HG03457 (cell line): Measurements from ENCODE around the gene TCERG1L.

ENCODE experiments used
- ATAC-seq: cut with Tn5 transposase; IDR thresholded peaks from one replicate; pipeline ENCODE4 v1.9.1; 2021; ENCODE audit warnings: moderate number of reproducible peaks; ENCODE audit not compliant: unreplicated experiment

The TCERG1L gene

DNA sequence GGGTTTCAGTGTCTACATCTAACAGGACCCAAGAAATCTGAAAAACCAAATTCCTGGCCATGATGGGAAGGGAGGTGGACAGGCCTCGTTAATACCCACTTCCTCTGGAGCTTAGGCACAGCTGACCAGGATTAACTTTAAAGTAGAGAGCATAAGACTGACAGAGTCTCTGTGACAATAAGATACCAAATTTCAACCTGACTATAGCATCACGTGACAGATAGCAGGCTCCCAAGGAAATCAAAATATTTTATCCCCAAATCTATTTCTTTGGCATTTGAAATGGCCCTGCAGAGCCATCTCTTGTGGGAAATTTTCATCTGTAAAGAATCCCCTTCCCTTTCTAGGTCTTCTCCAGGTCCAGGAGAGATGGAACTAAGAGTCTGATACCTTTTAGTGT is 258.3 kb downstream of the TCERG1L start:
- no peak for ATAC-seq

DNA sequence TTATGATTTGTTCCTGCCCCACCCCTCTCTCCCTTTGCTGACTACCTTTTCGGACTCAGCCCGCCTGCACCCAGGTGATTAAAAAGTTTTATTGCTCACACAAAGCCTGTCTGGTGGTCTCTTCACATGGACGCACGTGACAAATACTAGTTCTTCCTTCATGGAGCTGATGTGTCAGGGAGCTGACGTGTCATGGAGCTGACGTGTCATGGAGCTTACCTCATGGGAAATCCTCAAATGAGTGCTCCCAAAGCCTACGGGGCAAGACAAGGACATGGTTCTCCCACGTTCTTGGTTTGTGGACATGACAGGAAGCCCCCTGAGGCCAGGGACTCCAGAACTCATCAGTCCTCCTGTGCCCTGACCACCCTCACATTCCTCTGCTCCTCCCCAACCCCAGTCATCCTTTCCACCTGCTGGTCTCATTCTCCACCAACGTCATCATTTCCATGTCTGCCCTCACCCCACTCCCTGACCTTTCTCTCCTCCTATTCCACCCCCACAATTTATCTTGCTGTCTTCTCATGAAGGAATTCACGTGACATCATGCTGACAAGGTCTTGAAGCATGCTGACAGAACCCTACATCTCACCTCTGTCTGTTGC is 261.3 kb downstream of the TCERG1L start:
- ATAC-seq, result no peak

DNA sequence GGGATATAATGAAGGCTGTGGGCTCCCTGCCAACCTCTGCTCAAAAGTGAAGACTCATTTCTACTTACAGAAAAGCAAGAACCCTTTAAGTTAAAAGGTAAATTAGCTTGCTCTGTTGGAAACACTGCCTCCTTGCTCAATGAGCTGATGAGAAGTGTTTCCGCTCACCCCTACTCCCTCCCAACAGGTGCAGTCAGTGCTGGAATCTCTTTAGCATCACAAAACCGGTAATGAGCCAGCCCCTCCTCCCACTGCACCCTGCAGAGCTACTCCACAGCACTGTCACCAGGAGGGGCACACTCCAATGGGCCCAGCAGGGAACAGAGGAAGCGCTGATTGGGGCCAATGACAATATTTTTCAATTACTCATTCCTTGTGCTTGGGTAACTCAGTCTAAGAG is 262.5 kb downstream of the TCERG1L start:
- no peak for ATAC-seq

DNA sequence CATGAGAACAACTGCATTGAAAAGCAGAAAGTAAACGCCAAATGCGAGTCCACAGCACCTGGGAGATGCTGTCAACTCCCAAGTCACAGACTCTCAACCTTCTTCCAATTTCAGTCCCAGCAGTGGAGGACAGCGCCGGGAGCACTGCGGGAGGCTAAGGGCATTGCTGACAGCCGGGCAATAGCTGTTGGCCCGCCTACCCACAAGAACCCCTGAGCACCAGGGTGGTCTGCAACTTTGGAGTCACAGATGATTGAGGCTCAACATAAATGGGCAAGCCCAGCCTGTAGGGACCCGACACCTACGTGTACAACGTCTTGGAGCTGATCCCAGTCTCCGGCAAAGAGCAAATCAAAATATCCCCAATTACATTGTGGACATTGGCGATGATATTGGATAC is 262.9 kb downstream of the TCERG1L start:
- no peak for ATAC-seq

DNA sequence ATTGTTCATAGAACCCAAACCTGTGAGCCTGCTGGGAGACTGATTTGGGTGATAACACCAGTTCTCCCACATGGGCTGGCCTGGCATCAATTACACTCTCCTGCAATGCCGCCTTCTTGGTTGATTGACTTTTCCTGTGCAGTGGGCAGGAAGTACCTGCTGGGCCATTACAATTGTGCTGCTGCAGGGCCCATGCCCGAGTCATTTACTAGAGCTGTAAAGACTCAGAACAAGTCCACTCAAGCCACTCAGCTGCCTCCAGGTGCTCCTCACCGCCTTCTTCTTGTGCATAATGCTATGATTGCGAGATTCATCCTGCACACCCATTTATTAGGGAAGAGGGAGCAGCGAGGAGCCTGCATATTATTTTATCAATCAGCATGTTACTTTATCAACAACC is 264.0 kb downstream of the TCERG1L start:
- ATAC-seq, result no peak

DNA sequence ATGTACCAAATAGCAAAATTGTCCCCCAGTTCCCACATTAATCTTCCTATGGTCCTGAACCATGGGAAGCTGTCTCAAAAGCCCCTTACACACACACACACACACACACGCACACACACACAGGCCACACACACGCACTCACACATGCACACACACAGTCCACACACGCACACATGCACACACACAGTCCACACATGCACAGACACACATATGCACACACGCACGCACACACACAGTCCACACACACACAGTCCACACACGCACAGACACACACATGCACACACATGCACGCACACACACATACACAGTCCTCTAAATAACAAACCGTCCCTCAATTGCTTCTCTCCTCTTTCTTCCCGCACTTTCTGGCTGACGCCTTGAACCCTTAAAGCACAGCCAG is 265.3 kb downstream of the TCERG1L start:
- ATAC-seq, result no peak

DNA sequence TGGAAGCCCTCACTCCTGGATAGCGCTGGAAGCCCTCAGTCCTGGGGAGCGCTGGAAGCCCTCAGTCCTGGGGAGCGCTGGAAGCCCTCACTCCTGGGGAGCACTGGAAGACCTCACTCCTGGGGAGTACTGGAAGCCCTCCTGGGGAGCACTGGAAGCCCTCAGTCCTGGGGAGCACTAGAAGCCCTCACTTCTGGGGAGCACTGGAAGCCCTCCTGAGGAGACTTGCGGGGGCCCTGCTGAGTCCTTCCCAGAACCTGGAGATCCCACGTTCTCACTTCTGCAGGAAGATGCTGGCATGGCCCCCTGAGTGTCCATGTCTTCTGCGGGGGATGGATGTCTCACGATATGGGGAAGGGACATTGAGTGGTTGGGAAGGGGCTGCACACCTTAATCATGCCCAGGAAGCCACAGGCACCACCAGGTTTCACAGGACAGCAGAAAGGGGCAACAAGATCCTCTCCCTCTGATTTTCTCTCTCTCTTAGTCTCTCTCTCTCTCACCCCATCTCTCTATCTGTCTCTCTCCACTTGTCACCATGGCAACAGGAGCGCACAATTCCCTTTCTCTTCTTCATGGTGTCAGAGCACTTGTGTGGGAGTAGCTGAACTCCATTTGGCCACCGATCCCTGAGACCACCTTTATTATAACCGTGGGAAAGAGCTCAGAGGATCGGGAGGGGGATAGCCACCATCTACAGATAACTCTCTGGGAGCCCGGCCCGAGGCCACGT is 267.0 kb downstream of the TCERG1L start:
- ATAC-seq, result no peak

DNA sequence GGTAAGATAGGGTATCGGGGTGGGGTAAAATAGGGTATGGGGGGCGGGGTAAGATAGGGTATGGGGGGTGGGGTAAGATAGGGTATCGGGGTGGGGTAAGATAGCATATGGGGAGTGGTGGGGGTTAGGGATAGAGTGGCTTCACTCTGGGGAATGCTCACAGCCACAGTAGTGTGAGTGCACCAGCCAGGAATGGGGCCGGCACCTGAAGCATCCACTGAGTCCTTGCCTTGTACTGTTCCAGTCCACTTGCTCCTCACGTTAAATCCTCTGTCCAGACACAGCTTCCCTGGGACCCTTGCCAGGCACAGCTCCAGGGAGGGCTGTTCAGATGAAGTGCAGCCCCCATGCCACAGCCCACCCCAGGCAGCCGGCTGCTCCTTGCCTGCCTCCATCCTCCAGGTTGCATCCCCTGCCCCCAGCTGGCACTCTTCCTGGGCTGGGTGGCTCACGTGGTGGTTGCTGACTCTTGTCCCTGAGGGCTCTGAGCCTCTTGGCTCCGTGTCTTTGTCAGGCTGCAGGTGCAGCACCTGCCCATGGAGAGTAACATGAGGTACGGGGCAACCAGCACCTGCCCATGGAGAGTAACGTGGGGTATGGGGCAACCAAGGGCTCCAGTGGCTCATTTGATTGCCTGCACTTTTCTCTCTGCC is 268.4 kb downstream of the TCERG1L start:
- no peak for ATAC-seq
